Trophoblast cell (in vitro differentiated cells and primary cell): ENCODE results near the gene IST1.
"Not testable (repeated sequence)": the region's sequence is repeated elsewhere in the genome, so short reads cannot be mapped to it uniquely, and the experiment has no call there.

Experiments
- DNase-seq, 2 donors: peaks; one replicate each; pipeline ENCODE4 v3.0.0-alpha.2; 2016
- H2AFZ ChIP-seq: 2 replicates; pipeline ENCODE4 v1.6.1; 2013; ENCODE audit warnings: low read length, moderate library complexity, mild to moderate bottlenecking; ENCODE audit not compliant: insufficient read depth, poor library complexity
- H2AK5ac ChIP-seq: 2 replicates; pipeline ENCODE4 v1.6.1; 2013; ENCODE audit warnings: mild to moderate bottlenecking, low read length
- H2BK120ac ChIP-seq: 2 replicates; pipeline ENCODE4 v1.6.1; 2013; ENCODE audit warnings: low read length, mild to moderate bottlenecking, moderate library complexity; ENCODE audit not compliant: insufficient read depth, poor library complexity
- H2BK12ac ChIP-seq: 2 replicates; pipeline ENCODE4 v1.6.1; 2013; ENCODE audit warnings: mild to moderate bottlenecking, low read length, moderate library complexity
- H2BK5ac ChIP-seq: 2 replicates; pipeline ENCODE4 v1.6.1; 2013; ENCODE audit warnings: low read length, low read depth, moderate library complexity, mild to moderate bottlenecking; ENCODE audit not compliant: poor library complexity
- H3K14ac ChIP-seq: 2 replicates; pipeline ENCODE4 v1.6.1; 2013; ENCODE audit warnings: mild to moderate bottlenecking, low read length
- H3K18ac ChIP-seq: 2 replicates; pipeline ENCODE4 v1.6.1; 2013; ENCODE audit warnings: mild to moderate bottlenecking, low read length
- H3K23ac ChIP-seq: 2 replicates; pipeline ENCODE4 v1.6.1; 2013; ENCODE audit warnings: low read length
- H3K27ac ChIP-seq: 2 replicates; pipeline ENCODE4 v1.5.1; 2013; ENCODE audit warnings: low read depth, mild to moderate bottlenecking, inconsistent platforms, low read length, moderate library complexity
- H3K27me3 ChIP-seq: 2 replicates; pipeline ENCODE4 v1.6.1; 2013; ENCODE audit warnings: inconsistent platforms, mild to moderate bottlenecking, low read length, moderate library complexity; ENCODE audit not compliant: insufficient read depth
- H3K36me3 ChIP-seq, 2 experiments: 1 replicate in 1 of 2; 2 replicates in 1 of 2; pipeline ENCODE4 v1.6.1; 2013; ENCODE audit warnings: low read length in 2 of 2, mild to moderate bottlenecking in 2 of 2, moderate library complexity in 1 of 2; ENCODE audit not compliant: insufficient read depth in 2 of 2, control insufficient read depth in 1 of 2
- H3K4ac ChIP-seq: 2 replicates; pipeline ENCODE4 v1.6.1; 2013; ENCODE audit warnings: low read depth, mild to moderate bottlenecking, low read length, moderate library complexity
- H3K4me1 ChIP-seq, 2 experiments: 1 replicate in 1 of 2; 2 replicates in 1 of 2; pipeline ENCODE4 v1.6.1; 2013; ENCODE audit warnings: low read length in 2 of 2, mild to moderate bottlenecking in 2 of 2, moderate library complexity in 1 of 2; ENCODE audit not compliant: insufficient read depth in 2 of 2, control insufficient read depth in 1 of 2
- H3K4me2 ChIP-seq: 2 replicates; pipeline ENCODE4 v1.6.1; 2013; ENCODE audit warnings: inconsistent platforms, mild to moderate bottlenecking, low read length, moderate library complexity
- H3K4me3 ChIP-seq: 2 replicates; pipeline ENCODE4 v1.5.1; 2013; ENCODE audit warnings: mild to moderate bottlenecking, low read depth, low read length, inconsistent platforms
- H3K79me1 ChIP-seq: one replicate; pipeline ENCODE4 v1.6.1; 2013; ENCODE audit warnings: low read length
- H3K79me2 ChIP-seq: 2 replicates; pipeline ENCODE4 v1.6.1; 2013; ENCODE audit warnings: low read length, mild to moderate bottlenecking; ENCODE audit not compliant: control insufficient read depth, insufficient read depth, poor library complexity
- H3K9ac ChIP-seq: 2 replicates; pipeline ENCODE4 v1.6.1; 2013; ENCODE audit warnings: mild to moderate bottlenecking, low read length
- H3K9me3 ChIP-seq: 2 replicates; pipeline ENCODE4 v1.6.1; 2013; ENCODE audit warnings: low read depth, mild to moderate bottlenecking, control low read depth, inconsistent platforms, low read length; ENCODE audit not compliant: insufficient read depth
- H4K12ac ChIP-seq: 2 replicates; pipeline ENCODE4 v1.6.1; 2013; ENCODE audit warnings: low read depth, mild to moderate bottlenecking, low read length, moderate library complexity
- H4K8ac ChIP-seq: 2 replicates; pipeline ENCODE4 v1.6.1; 2013; ENCODE audit warnings: low read depth, mild to moderate bottlenecking, low read length, moderate library complexity
- H4K91ac ChIP-seq: one replicate; pipeline ENCODE4 v1.6.1; 2013; ENCODE audit warnings: low read depth, mild to moderate bottlenecking, low read length, moderate library complexity
- WGBS: extraction: QIAGEN DNeasy Blood & Tissue Kit; methylation state at CpG from one replicate; pipeline ENCODE4 v1.1.7; 2013; ENCODE audit warnings: missing lambda C conversion rate; ENCODE audit not compliant: insufficient read length, insufficient coverage; ENCODE audit errors: extremely low coverage; 5-methylcytosine and 5-hydroxymethylcytosine counted together

IST1 gene

DNA sequence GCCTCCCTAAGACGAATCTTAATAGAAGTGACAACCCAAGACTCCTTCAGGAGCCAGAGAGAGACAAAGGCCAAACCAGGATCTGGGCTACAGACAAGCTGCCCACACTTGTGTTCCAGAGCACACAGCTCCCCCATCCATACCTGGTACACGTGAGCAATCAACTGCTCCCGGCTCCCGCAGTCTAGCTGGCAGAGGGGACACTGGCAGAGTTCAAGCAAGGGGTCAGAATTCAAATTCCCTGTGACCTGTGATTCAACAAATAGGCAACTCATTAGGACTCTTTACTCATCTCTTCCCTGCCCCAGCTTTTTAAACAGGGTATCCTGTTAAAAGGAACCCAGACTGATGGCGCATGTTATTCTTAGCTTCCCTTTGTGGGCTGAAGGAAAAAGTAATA is 31.3 kb upstream of the IST1 start:
- Histone ChIP-seq H3K4me2 (no peak overlapping the region), H3K9ac (peak overlapping the region; percentile 41), H3K27me3 (no peaks in the 10 kb centered on the region), H3K18ac (no peak overlapping the region), H4K12ac (no peak overlapping the region), H3K79me1 (no peaks in the 10 kb centered on the region), H2BK5ac (no peak overlapping the region), H3K23ac (no peak overlapping the region), H3K9me3 (no peaks in the 10 kb centered on the region), H2AFZ (no peak overlapping the region), H3K79me2 (no peaks in the 10 kb centered on the region), H4K8ac (no peak overlapping the region), H3K4me3 (no peak overlapping the region), H3K4ac (no peak overlapping the region), H2BK12ac (no peak overlapping the region), H2BK120ac (no peak overlapping the region), H3K27ac (no peak overlapping the region), H3K36me3 (peaks cover 34 to 55% of the 10 kb centered on the region in 2 experiments), H4K91ac (no peak overlapping the region), H2AK5ac (no peak overlapping the region), H3K4me1 (no peaks in the 10 kb centered on the region), H3K14ac (no peak overlapping the region)
- DNase-seq, result no peak
- no CpG with 5 or more reads among the region's 5 CpGs for WGBS

DNA sequence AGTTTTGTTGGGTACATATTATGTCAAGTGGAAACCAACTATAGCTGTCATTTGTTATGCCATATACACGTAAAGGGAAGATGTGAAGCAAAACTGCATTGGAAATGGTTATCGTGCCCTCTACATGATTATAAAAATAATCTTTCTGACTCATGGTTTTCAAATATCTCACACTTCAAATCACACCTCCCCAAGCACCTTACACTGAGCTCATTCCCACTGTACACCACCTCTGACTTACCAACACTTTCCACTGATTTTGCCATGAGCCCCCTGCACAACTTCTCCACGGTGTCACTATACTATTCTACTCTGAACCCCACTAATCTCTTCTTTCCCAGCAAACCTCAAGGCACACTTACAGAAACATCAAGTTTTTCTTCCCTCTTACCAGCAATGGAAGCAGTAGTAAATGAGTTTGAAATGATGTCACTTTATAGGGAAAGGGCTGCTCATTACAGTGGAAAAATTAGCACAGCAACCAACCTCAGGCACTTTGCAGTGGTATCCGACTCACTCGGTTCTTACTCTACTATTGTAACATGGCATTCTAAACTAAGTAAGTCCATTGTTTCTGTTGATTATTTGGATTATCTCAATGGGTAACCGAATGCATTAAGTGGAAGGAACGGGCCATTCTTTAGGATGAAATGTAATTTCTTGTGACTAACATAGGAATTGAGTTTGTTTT is 30.0 kb upstream of the IST1 start:
- no peak overlapping the region for H2BK120ac ChIP-seq
- H4K91ac ChIP-seq, result no peak overlapping the region
- no peak overlapping the region for H2BK5ac ChIP-seq
- H3K23ac ChIP-seq, result no peak overlapping the region
- no peak overlapping the region for H3K4ac ChIP-seq
- no peak overlapping the region for H2AFZ ChIP-seq
- no peaks in the 10 kb centered on the region for H3K27me3 ChIP-seq
- H3K79me2 ChIP-seq, result no peaks in the 10 kb centered on the region
- H3K27ac ChIP-seq, result no peak overlapping the region
- H3K14ac ChIP-seq, result no peak overlapping the region
- H3K4me3 ChIP-seq, result no peak overlapping the region
- H3K9ac ChIP-seq, result no peak overlapping the region
- no peak overlapping the region for H2BK12ac ChIP-seq
- no peak overlapping the region for H3K18ac ChIP-seq
- H4K12ac ChIP-seq, result no peak overlapping the region
- no CpG with 5 or more reads among the region's 7 CpGs for WGBS
- DNase-seq, result no peak
- H3K4me2 ChIP-seq, result no peak overlapping the region
- H3K9me3 ChIP-seq, result no peaks in the 10 kb centered on the region
- H3K36me3 ChIP-seq, result peaks cover 27 to 45% of the 10 kb centered on the region in 2 experiments
- no peaks in the 10 kb centered on the region for H3K79me1 ChIP-seq
- H2AK5ac ChIP-seq, result no peak overlapping the region
- H4K8ac ChIP-seq, result no peak overlapping the region
- no peaks in the 10 kb centered on the region for H3K4me1 ChIP-seq

DNA sequence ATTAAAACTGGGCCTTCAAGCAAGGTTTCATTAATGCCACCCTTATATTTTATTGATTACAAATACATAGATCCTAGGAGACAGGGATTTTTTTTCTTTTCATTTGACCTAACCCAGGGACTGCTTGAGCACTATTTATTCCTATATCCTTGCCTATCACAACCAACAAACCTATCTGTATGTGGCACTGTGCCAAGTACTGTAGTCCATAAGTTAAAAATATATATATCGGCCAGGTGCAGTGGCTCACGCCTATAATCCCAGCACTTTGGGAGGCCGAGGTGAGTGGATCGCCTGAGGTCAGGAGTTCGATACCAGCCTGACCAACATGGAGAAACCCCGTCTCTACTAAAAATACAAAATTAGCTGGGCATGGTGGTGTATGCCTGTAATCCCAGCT is 28.2 kb upstream of the IST1 start:
- not testable (repeated sequence) for H2AFZ ChIP-seq, H3K4me2 ChIP-seq, H3K27ac ChIP-seq, H3K18ac ChIP-seq, H3K4me3 ChIP-seq, H3K79me1 ChIP-seq, DNase-seq, H2AK5ac ChIP-seq, H3K9ac ChIP-seq, H3K27me3 ChIP-seq, H4K8ac ChIP-seq, H2BK5ac ChIP-seq, H4K12ac ChIP-seq, H4K91ac ChIP-seq, H3K79me2 ChIP-seq, H3K9me3 ChIP-seq, H2BK12ac ChIP-seq, H2BK120ac ChIP-seq, H3K14ac ChIP-seq, H3K4ac ChIP-seq, H3K23ac ChIP-seq, H3K4me1 ChIP-seq
- peaks cover 19 to 33% of the 10 kb centered on the region in 2 experiments for H3K36me3 ChIP-seq
- WGBS, result no CpG with 5 or more reads among the region's 6 CpGs

GRCh38 chr16:71867939-71868338 is 27.4 kb upstream of the IST1 start:
- no peaks in the 10 kb centered on the region for H3K79me2 ChIP-seq
- no peak overlapping the region for H4K91ac ChIP-seq
- H3K9me3 ChIP-seq, result no peaks in the 10 kb centered on the region
- H3K4me1 ChIP-seq, result no peaks in the 10 kb centered on the region
- no peak overlapping the region for H3K18ac ChIP-seq
- no peak overlapping the region for H3K4ac ChIP-seq
- H2AFZ ChIP-seq, result no peak overlapping the region
- no peak overlapping the region for H3K4me3 ChIP-seq
- no peak overlapping the region for H4K8ac ChIP-seq
- no peak overlapping the region for H4K12ac ChIP-seq
- no peak overlapping the region for H2BK5ac ChIP-seq
- H3K9ac ChIP-seq, result no peak overlapping the region
- no peak overlapping the region for H3K27ac ChIP-seq
- no peak overlapping the region for H3K23ac ChIP-seq
- peaks cover 20 to 29% of the 10 kb centered on the region in 2 experiments for H3K36me3 ChIP-seq
- H3K14ac ChIP-seq, result no peak overlapping the region
- no CpG with 5 or more reads among the region's 3 CpGs for WGBS
- no peaks in the 10 kb centered on the region for H3K27me3 ChIP-seq
- no peaks in the 10 kb centered on the region for H3K79me1 ChIP-seq
- no peak for DNase-seq
- H2AK5ac ChIP-seq, result no peak overlapping the region
- no peak overlapping the region for H2BK12ac ChIP-seq
- no peak overlapping the region for H2BK120ac ChIP-seq
- no peak overlapping the region for H3K4me2 ChIP-seq
